ENCODE results near the gene TNXB.
"Not testable (repeated sequence)": the region's sequence is repeated elsewhere in the genome, so short reads cannot be mapped to it uniquely, and the experiment has no call there.

The TNXB gene

DNA sequence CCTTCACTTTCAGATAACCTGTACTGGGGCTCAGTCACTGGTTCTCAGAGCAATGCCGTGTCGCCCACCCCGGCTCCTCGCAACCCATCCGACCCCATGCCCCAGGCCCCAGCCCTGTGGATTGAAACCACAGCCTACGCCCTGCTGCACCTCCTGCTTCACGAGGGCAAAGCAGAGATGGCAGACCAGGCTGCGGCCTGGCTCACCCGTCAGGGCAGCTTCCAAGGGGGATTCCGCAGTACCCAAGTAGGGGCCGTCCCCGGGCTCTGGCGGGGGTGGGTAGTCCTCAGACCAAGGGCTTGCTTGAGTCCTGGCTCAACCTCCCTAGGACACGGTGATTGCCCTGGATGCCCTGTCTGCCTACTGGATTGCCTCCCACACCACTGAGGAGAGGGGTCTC lies 79.6 kb downstream of the TNXB start:
- DNase-seq, result not testable (repeated sequence)

DNA sequence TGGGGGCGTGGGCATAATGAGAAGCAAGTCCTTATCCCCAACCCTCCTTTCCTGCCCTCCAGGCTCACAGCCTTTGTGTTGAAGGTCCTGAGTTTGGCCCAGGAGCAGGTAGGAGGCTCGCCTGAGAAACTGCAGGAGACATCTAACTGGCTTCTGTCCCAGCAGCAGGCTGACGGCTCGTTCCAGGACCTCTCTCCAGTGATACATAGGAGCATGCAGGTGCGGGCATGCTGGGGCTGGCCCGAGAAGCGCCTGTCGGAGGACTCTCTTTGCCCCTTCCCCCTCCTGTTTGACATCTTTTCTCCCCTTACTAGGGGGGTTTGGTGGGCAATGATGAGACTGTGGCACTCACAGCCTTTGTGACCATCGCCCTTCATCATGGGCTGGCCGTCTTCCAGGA lies 80.5 kb downstream of the TNXB start:
- DNase-seq, result not testable (repeated sequence)

DNA sequence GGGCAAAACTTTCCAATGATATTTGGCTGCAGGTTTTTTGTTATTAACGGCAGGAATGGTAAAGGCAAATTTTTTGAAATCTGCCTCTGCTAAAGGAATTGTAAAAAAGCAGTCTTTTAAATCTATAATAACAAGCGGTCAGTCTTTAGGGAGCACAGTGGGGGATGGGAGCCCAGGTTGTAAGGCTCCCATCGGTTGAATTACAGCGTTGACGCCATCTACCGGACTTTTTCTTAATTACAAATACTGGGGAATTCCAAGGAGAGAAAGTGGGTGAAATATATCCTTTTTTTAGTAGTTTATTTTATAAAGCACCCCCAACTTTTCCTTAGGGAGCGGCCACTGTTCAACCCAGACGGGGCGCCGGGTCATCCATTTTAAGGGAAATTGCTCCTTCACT lies 87.0 kb downstream of the TNXB start:
- DNase-seq, result not testable (repeated sequence)

DNA sequence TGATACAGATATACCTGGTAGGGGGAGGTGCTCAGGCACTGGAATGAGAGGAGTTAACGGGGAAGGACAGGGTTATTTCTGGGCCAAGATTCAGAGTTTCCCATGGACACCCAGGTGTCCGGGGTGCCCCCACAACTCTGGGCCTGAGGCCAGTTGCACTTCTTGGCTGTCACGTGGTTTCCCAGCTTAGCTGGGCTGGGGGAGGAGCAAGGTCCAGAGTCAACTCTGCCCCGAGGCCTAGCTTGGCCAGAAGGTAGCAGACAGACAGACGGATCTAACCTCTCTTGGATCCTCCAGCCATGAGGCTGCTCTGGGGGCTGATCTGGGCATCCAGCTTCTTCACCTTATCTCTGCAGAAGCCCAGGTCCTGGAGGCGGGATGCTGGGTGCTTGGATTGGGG lies 94.6 kb downstream of the TNXB start, which contains the start of gene C4B:
Gene C4B (plus strand): TSS at position 249 of the 400 bp plus-strand sequence. CDS start 51 bp downstream, at position 300.
- not testable (repeated sequence) for DNase-seq

DNA sequence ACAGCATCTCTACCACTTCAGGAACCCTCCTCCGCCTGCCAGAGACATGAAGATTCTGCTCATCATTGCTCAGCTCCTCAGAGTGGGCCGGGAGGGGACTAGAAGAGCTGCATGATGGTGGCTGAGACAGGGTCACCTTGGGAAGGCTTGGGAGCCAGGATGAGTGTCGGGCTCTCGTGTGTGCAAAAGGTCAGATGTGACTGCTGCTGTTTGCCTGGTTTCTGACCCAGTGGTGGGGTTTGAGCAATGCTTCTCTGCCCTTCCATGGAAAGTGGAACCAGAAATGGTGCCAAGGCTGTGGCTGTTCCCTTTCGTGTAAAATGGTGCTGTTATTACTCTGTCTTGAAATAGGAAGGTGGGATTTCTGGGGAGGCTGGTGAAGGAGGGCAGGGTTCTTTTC lies 95.4 kb downstream of the TNXB start:
- not testable (repeated sequence) for DNase-seq

DNA sequence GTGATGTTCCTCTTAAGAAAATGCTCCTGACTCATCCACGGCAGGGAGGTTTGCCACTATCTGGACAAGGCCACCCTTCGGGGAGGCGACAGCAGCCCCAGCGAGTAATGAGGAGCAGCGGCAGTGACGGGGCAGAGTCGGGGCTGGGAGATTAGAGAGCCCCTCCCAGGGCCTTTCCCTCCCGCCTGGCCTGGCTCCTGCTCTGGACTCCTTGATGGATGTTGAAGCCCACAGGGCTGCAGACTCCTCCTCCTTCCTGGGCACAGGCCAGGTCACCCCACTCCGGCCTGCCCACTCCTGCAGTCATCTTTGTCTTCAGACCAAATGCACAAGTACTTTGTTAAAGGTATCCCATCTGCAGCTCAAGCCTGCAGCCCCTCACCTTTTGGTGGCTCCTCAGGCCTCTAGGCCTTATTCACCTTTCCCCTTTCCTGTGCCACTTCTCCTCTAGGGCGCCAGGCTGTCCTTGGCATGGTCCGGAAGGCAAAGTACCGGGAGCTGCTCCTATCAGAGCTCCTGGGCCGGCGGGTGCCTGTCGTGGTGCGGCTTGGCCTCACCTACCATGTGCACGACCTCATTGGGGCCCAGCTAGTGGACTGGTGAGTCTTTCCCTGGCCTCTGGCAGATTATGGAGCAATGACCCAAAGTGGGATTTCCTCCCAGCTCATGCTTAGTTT lies 96.1 kb downstream of the TNXB start:
- DNase-seq, result not testable (repeated sequence)

DNA sequence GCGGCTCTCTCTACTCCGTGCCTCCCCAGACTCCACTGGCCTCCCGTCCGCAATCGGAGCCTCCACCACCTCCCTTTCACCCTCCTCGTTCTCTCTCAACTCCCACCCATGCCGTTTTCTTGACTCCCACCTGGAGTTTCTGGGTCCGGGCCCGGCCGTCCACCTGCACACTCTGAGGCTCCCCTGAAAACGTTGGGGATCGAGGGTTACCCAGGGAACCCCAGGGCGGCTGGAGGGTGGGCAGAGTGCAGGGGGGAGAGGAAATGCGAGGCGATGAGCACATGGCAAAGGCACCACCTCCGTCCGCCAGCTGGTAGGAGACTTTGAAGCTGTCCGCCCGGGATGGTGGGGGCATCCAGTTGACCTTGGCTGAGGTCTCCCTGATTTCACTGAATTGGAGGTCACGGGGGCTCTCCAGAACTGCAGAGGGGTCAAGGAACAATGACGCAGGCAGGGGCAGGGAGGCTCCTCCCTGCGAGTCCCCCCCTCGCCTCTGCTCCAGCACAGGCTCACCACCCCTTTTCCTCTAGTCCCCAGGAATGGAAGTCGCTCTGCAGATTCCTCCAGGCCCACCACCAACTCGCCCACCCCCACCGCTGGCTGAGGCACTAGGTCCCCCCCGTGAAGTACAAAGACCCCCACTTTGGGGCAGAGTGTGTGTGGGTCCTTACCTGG lies 98.1 kb downstream of the TNXB start:
- DNase-seq, result not testable (repeated sequence)

DNA sequence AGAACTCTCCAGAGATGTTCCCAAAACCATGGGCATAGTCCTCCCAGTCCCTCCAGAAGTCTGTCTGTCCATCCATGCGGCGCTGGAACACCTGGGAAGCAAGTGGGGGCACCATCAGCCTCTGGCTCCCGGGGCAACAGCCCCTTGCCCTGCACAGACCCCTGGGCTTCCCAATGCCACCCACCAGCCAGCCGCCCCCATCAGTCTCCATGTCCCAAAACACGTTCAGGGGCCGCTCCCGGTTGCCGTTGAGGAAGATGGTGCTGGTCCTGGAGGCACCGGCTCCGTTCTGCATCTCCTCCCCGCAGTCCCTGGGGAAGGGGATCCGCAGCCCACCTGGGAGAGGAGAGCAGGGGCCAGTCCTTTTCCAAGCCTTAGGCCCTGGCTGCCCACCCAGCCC lies 99.6 kb downstream of the TNXB start:
- not testable (repeated sequence) for DNase-seq

DNA sequence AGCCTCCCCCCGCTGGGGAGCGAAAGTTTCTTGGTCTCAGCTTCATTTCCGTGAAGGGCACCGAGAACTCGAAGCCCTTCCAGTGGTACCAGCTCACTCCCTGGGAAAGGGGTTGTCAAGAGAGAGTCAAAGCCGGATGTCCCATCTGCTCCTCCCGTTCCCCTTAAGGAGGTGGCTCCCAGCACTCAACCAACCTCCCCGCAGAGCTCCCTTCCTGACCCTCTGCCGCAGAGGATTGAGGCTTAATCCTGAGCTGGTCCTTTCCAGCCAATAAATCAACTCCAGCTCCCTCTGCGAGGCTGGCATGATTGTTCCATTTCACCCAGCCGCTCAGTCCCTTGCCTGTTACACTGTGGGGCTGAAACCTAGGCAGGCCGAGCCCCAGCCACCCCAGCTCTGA lies 100.5 kb downstream of the TNXB start:
- DNase-seq, result not testable (repeated sequence)

DNA sequence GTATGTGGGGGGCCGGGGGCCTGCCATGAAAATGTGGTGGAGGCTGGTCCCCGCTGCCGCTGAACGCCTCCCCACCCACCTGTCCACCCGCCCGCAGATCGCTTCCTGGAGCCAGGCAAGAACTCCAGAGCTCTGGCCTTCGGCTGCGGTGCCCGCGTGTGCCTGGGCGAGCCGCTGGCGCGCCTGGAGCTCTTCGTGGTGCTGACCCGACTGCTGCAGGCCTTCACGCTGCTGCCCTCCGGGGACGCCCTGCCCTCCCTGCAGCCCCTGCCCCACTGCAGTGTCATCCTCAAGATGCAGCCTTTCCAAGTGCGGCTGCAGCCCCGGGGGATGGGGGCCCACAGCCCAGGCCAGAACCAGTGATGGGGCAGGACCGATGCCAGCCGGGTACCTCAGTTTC lies 101.1 kb downstream of the TNXB start:
- DNase-seq, result not testable (repeated sequence)

DNA sequence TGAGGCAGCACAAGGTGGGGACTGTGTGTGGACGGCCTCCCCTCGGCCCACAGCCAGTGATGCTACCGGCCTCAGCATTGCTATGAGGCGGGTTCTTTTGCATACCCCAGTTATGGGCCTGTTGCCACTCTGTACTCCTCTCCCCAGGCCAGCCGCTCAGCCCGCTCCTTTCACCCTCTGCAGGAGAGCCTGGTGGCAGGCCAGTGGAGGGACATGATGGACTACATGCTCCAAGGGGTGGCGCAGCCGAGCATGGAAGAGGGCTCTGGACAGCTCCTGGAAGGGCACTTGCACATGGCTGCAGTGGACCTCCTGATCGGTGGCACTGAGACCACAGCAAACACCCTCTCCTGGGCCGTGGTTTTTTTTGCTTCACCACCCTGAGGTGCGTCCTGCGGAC lies 102.1 kb downstream of the TNXB start:
- not testable (repeated sequence) for DNase-seq

DNA sequence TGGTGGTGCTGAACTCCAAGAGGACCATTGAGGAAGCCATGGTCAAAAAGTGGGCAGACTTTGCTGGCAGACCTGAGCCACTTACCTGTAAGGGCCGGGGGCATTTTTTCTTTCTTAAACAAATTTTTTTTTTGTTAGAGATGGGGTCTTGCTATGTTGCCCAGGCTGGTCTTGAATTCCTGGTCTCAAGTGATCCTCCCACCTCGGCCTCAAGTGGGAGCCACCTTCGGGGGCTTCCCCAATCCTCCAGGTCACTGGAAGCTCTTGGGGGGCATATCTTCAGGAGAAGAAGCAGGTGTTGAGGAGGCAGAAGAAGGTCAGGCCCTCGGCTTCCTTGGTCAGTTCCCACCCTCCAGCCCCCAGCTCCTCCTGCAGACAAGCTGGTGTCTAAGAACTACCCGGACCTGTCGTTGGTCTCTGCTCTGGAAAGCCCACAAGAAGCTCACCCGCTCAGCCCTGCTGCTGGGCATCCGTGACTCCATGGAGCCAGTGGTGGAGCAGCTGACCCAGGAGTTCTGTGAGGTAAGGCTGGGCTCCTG lies 103.1 kb downstream of the TNXB start:
- not testable (repeated sequence) for DNase-seq

DNA sequence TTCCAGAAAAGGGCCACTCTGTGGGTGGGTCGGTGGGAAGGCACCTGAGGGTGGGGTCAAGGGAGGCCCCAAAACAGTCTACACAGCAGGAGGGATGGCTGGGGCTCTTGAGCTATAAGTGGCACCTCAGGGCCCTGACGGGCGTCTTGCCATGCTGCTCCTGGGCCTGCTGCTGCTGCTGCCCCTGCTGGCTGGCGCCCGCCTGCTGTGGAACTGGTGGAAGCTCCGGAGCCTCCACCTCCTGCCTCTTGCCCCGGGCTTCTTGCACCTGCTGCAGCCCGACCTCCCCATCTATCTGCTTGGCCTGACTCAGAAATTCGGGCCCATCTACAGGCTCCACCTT lies 103.6 kb downstream of the TNXB start:
- not testable (repeated sequence) for DNase-seq

DNA sequence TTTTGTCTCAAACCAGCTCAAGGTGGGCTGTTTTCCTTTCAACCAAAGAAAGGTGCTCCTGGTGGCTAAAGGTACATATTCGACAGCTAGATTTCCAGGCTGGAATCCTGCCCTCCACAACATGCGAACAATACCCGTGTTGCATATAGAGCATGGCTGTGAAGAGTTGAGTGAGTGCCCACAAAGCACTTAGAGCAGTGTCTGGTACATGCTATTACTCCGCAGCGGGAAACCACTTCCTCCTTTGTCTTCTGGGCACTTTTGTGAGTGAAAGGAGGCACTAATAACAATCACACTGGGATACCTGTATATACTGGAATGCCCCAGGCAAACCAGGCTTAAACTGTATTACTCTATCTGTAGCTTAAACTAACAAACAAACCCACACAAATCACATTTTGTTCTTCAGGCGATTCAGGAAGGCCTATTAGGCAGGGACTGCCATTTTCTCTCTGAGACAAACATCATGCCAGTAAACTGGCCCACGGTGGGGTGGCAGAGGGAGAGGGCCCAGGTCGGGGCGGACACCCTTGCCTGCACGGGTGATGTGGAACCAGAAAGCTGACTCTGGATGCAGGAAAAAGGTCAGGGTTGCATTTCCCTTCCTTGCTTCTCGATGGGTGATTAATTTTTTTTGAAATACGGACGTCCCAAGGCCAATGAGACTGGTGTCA lies 104.1 kb downstream of the TNXB start:
- DNase-seq, result not testable (repeated sequence)

DNA sequence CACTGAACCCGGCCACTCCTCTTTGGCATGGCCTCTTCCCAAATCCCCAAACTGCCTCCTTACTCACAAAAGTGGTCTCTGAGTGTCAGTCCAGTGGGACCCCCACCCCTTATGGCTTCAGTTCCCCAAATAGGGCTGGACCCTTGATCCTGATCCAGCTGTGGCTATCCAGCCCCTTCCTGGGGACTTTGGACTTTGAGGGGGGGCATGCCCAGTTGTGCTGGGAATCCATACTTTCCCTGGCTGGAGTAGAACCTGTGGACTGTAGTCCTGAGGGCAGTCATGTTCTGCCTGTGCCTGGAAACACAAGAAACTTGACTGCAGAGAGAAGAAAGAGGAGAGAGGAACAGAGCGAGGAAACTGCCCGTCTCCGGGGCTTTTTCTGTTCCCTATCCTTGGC lies 104.7 kb downstream of the TNXB start:
- not testable (repeated sequence) for DNase-seq

DNA sequence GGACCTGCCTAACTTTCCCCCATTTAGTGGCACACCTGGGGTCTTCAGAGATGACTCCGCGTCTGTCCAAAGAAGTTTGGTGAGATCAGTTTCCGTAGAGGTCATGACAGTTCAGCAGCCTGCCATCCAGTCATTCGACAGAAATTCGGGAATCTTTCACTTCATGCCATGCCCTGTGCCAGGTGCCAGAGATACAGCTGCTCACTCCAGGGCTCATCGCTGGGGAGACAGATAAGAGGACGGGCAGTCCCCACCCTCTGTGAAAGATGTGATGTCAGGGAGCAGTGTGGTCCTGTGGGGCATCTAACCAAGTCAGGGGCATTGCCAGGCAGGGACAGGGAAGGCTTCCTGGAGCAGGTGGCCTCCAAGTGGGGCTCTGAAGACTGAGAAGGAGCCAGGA lies 105.8 kb downstream of the TNXB start:
- DNase-seq, result not testable (repeated sequence)

DNA sequence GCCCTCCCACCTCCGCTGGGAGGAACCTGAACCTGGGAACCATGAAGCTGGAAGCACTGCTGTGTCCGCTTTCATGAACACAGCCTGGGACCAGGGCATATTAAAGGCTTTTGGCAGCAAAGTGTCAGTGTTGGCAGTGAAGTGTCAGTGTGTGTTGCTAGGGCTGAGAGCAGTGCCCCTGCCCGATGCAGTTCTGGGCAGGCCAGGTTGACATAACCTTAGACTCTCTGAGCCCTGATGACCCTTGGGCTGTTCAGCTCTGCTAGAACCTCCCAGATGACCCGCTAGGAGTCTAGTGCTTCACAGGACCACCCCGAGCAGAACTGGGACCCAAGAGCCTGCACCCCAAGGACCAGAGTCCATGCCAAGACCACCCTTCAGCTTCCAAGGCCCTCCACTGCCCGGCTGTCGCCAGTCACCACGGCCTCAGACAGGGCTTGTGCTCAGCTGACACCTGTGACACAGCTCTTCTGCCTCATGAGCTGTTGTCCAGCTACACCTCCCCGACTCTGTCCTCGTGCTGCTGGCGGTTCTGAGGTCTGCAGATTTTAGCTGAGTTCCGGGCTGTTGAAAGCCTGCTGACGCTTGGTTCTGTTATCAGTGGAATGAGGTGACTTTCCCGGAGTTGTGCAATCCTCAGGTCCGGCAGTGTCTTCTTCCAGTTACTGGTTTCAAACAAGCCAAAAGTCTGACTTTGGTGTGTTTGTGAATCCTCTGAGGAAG lies 106.4 kb downstream of the TNXB start:
- not testable (repeated sequence) for DNase-seq

DNA sequence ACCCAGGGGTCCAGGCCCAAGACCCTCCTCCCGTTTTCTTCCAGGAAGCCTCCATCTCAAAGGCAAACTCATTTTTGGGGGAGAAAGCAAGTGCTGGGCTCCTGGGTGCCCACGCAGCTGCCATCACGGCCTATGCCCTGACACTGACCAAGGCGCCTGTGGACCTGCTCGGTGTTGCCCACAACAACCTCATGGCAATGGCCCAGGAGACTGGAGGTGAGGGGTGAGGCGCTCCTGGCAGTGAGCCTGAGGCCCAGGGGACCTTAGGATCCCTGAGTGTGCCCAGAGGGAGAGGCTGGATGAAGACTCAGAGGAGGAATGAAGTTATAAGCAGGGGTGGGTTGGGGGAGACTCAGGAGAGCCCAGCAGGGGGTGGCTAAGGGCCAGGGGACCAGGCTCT lies 112.8 kb downstream of the TNXB start:
- DNase-seq, result not testable (repeated sequence)

DNA sequence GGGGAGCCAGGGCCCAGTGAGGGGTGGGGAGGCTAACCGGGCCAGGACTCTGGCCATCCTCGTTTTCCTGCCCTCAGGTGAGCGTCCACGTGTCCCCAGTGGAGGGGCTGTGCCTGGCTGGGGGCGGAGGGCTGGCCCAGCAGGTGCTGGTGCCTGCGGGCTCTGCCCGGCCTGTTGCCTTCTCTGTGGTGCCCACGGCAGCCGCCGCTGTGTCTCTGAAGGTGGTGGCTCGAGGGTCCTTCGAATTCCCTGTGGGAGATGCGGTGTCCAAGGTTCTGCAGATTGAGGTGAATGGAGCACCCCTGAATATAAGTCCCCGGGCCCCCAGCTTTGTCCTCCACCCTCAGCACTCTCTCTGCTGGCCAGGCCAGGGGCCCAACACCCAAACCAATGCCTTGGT lies 114.7 kb downstream of the TNXB start:
- not testable (repeated sequence) for DNase-seq
